Measurements from ENCODE around the gene CDC42BPB. TPM values are rescaled to one million over a fixed set of nuclear protein-coding genes. Genes with fewer than 3 reads are reported as not detected.
A peak's percentile ranks its signal among the peaks of the same experiment; 100 is the strongest.

Gene CDC42BPB
- total RNA-seq, 4 donors from 2014 or later: 80.6 to 157 (median 118) TPM

GRCh38 chr14:103068351-103069073 lies 11.2 kb upstream of the CDC42BPB start:
- Histone ChIP-seq H3K36me3 (no peaks in the 10 kb centered on the region), H3K4me3 (no peak overlapping the region), H3K27ac (peak overlapping the region in 1 of 2 donors; percentile 3), H3K4me1 (no peaks in the 10 kb centered on the region), H3K9me3 (no peaks in the 10 kb centered on the region), H3K27me3 (no peaks in the 10 kb centered on the region)
- TF ChIP-seq POLR2A (IDR thresholded peaks at IDR 0.05): no peak
- TF ChIP-seq CTCF (IDR thresholded peaks at IDR 0.05): no peak
- DNase-seq: no peak
- intact Hi-C loops (cut with DNase I; ENCODE audit: low total_unique reads): no loop called here

DNA sequence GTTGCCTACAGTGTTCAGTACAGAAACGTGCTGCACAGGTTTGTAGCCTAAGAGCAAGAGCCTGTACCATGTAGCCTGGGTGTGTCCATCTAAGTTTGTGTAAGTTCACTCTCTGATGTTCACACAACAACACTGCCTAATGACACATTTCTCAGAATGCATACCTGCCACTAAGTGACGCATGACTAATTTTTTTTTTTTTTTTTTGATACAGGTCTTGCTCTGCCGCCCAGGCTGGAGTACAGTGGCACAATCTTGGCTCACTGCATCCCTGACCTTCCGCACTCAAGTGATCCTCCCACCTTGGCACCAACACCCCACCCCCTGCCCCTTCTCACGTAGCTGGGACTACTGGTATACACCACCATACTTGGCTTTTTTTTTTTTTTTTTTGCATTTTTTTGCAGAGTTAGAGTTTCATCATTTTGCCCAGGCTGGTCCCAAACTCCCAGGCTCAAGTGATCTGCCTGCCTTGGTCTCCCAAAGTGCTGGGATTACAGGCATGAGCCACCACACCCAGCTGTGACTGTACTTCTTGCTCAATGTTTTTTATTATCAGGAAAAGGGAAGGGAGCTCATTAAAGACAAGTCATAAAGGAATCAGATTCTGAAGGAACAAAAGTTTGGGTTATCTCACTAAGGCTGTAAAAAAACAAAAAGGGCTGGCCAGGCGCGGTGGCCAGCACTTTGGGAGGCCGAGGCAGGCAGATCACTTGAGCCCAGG lies 10.0 kb upstream of the CDC42BPB start:
- intact Hi-C loops (cut with DNase I; ENCODE audit: low total_unique reads): no loop called here
- H3K4me1 ChIP-seq: no peaks in the 10 kb centered on the region
- H3K27me3 ChIP-seq: no peaks in the 10 kb centered on the region
- peak overlapping the region; percentile 3 to 16 for H3K27ac ChIP-seq
- no peaks in the 10 kb centered on the region for H3K9me3 ChIP-seq
- no peak overlapping the region for H3K4me3 ChIP-seq
- TF ChIP-seq CTCF (IDR thresholded peaks at IDR 0.05) (no peak), POLR2A (IDR thresholded peaks at IDR 0.05) (no peak)
- no peaks in the 10 kb centered on the region for H3K36me3 ChIP-seq
- no peak for DNase-seq

DNA sequence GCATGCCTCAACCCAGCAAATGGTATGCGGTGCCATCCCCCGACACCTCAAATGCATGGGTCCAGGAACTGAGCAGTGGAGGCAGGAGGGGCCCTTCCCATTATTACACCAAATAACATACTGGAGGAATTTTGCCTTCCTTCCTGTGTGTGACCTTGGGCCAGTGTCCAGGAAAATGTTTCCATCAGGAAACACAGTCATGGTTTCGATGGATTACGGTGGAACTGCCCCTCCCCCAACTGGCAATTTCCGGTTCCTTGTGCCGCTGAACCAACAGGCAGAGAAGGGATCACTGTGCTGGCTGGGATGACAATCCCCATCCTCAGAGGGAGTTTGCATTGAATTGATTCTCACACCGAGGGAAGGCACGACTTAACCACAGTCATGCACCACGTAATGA lies 9.1 kb upstream of the CDC42BPB start:
- no peak for TF ChIP-seq POLR2A (IDR thresholded peaks at IDR 0.05)
- TF ChIP-seq CTCF (IDR thresholded peaks at IDR 0.05): no peak
- H3K36me3 ChIP-seq: no peaks in the 10 kb centered on the region
- peak in 1 of 2 donors; percentile 66 for DNase-seq
- H3K27ac ChIP-seq: no peak overlapping the region
- intact Hi-C loops (cut with DNase I; ENCODE audit: low total_unique reads): no loop called here
- H3K9me3 ChIP-seq: no peaks in the 10 kb centered on the region
- no peaks in the 10 kb centered on the region for H3K4me1 ChIP-seq
- H3K27me3 ChIP-seq: no peaks in the 10 kb centered on the region
- H3K4me3 ChIP-seq: no peak overlapping the region

DNA sequence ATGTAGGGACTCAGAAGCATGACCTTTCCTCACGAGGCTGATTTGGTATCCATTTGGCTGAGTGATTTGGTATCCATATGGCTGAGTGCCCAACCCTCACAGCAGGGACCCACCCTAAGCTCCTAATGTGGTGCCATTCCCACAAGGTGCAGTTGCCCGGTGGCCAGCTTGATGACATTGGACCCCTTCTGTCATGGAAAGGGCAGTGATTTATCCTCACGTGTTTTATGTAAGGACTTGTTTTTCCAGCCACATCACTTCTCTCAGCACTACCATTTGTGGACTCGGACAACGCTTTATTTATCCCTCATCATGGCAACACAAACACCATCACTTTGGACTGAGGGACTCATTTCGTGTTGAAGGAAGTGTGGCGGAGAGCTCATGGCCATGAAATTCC lies 8.5 kb upstream of the CDC42BPB start:
- H3K4me3 ChIP-seq: no peak overlapping the region
- DNase-seq: no peak
- H3K27me3 ChIP-seq: no peaks in the 10 kb centered on the region
- TF ChIP-seq CTCF (IDR thresholded peaks at IDR 0.05) (no peak), POLR2A (IDR thresholded peaks at IDR 0.05) (no peak)
- no peaks in the 10 kb centered on the region for H3K36me3 ChIP-seq
- intact Hi-C loops (cut with DNase I; ENCODE audit: low total_unique reads): no loop called here
- H3K27ac ChIP-seq: no peak overlapping the region
- no peaks in the 10 kb centered on the region for H3K4me1 ChIP-seq
- no peaks in the 10 kb centered on the region for H3K9me3 ChIP-seq

- H3K36me3 ChIP-seq: no peaks in the 10 kb centered on the region
- no peaks in the 10 kb centered on the region for H3K27me3 ChIP-seq
- H3K9me3 ChIP-seq: no peaks in the 10 kb centered on the region
- TF ChIP-seq CTCF (IDR thresholded peaks at IDR 0.05): no peak
- TF ChIP-seq POLR2A (IDR thresholded peaks at IDR 0.05): no peak
- no peaks in the 10 kb centered on the region for H3K4me1 ChIP-seq
- H3K4me3 ChIP-seq: no peak overlapping the region
- DNase-seq: no peak
- intact Hi-C loops (cut with DNase I; ENCODE audit: low total_unique reads): no loop called here
- no peak overlapping the region for H3K27ac ChIP-seq
Measured at GRCh38 chr14:103064978-103065377, 7.6 kb upstream of the CDC42BPB start.
